ENCODE measurements around the gene FARS2.

FARS2 gene

GRCh38 chr6:5751525-5752390 lies 490.4 kb downstream of the FARS2 start:
- H3K4me3 ChIP-seq (ENCODE audit: low read depth, low read length), result no peak overlapping the region
- no peak for DNase-seq (ENCODE audit: low read depth)
- TF ChIP-seq, protein P1, sequence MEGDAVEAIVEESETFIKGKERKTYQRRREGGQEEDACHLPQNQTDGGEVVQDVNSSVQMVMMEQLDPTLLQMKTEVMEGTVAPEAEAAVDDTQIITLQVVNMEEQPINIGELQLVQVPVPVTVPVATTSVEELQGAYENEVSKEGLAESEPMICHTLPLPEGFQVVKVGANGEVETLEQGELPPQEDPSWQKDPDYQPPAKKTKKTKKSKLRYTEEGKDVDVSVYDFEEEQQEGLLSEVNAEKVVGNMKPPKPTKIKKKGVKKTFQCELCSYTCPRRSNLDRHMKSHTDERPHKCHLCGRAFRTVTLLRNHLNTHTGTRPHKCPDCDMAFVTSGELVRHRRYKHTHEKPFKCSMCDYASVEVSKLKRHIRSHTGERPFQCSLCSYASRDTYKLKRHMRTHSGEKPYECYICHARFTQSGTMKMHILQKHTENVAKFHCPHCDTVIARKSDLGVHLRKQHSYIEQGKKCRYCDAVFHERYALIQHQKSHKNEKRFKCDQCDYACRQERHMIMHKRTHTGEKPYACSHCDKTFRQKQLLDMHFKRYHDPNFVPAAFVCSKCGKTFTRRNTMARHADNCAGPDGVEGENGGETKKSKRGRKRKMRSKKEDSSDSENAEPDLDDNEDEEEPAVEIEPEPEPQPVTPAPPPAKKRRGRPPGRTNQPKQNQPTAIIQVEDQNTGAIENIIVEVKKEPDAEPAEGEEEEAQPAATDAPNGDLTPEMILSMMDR (conservative IDR thresholded peaks at IDR 0.05; ENCODE audit: low read depth, low read length), result no peak

DNA sequence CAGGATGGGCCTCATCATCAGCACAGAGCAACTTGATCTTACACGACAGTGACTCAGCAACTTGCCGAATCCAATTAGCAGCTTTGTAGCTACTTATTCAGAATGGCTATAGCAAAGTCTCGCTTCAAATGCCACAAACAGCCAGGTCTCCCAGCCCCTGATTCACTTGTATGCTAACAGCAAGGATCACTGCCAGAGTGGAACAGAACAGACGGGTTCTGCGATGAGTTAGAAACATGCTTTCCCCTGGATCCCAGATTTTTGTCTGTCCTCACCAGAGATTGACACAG lies 491.0 kb downstream of the FARS2 start:
- H3K4me3 ChIP-seq (ENCODE audit: low read depth, low read length), result no peak overlapping the region
- peak; percentile 80 for DNase-seq (ENCODE audit: low read depth)
- TF ChIP-seq, protein P1 (conservative IDR thresholded peaks at IDR 0.05; ENCODE audit: low read depth, low read length), result no peak

- H3K4me3 ChIP-seq (ENCODE audit: low read depth, low read length), result no peak overlapping the region
- no peak for DNase-seq (ENCODE audit: low read depth)
- TF ChIP-seq, protein P1 (conservative IDR thresholded peaks at IDR 0.05; ENCODE audit: low read depth, low read length), result no peak
Observed at GRCh38 chr6:5753209-5753608, 491.9 kb downstream of the FARS2 start.

- TF ChIP-seq, protein P1 (conservative IDR thresholded peaks at IDR 0.05; ENCODE audit: low read depth, low read length), result no peak
- DNase-seq (ENCODE audit: low read depth), result no peak
- no peak overlapping the region for H3K4me3 ChIP-seq (ENCODE audit: low read depth, low read length)
Observed at GRCh38 chr6:5754904-5755303, 493.6 kb downstream of the FARS2 start.

DNA sequence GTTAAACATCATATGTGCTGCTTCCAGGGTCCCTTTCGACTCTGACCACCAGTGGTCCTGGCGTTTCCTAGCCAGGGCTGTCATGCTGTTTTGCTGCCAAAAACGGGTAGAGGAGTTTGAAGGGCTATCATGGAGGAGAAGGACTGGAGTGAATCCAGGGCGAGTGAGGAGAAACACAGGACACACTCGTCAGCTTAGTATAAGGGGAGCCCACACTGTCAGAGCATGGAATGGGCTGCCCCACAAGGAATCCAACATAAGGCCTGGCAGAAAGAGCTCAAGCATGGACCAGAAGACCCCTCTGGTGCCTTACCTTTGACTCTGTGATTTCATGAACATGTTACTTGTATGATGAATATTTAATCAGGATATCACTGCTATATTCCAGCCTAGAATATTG lies 498.3 kb downstream of the FARS2 start:
- DNase-seq (ENCODE audit: low read depth), result no peak
- H3K4me3 ChIP-seq (ENCODE audit: low read depth, low read length), result no peak overlapping the region
- TF ChIP-seq, protein P1 (conservative IDR thresholded peaks at IDR 0.05; ENCODE audit: low read depth, low read length), result no peak

- H3K4me3 ChIP-seq (ENCODE audit: low read depth, low read length), result no peak overlapping the region
- TF ChIP-seq, protein P1 (conservative IDR thresholded peaks at IDR 0.05; ENCODE audit: low read depth, low read length), result no peak
- peak; percentile 33 for DNase-seq (ENCODE audit: low read depth)
Observed at GRCh38 chr6:5761370-5761769, 500.1 kb downstream of the FARS2 start.

- no peak for DNase-seq (ENCODE audit: low read depth)
Observed at GRCh38 chr6:5762561-5762968, 501.3 kb downstream of the FARS2 start.

More at GRCh38 chr6:5762561-5762968, 501.3 kb downstream of the FARS2 start:
- no peak overlapping the region for H3K4me3 ChIP-seq (ENCODE audit: low read depth, low read length)
- TF ChIP-seq, protein P1 (conservative IDR thresholded peaks at IDR 0.05; ENCODE audit: low read depth, low read length), result no peak
